HG03097 (cell line): ENCODE measurements around the gene CELA2B.
"Not testable (repeated sequence)": the region's sequence is repeated elsewhere in the genome, so short reads cannot be mapped to it uniquely, and the experiment has no call there.

Source experiments
- ATAC-seq: cut with Tn5 transposase; IDR thresholded peaks from one replicate; pipeline ENCODE4 v1.9.1; 2021; ENCODE audit not compliant: unreplicated experiment, low FRiP score

The CELA2B gene

DNA sequence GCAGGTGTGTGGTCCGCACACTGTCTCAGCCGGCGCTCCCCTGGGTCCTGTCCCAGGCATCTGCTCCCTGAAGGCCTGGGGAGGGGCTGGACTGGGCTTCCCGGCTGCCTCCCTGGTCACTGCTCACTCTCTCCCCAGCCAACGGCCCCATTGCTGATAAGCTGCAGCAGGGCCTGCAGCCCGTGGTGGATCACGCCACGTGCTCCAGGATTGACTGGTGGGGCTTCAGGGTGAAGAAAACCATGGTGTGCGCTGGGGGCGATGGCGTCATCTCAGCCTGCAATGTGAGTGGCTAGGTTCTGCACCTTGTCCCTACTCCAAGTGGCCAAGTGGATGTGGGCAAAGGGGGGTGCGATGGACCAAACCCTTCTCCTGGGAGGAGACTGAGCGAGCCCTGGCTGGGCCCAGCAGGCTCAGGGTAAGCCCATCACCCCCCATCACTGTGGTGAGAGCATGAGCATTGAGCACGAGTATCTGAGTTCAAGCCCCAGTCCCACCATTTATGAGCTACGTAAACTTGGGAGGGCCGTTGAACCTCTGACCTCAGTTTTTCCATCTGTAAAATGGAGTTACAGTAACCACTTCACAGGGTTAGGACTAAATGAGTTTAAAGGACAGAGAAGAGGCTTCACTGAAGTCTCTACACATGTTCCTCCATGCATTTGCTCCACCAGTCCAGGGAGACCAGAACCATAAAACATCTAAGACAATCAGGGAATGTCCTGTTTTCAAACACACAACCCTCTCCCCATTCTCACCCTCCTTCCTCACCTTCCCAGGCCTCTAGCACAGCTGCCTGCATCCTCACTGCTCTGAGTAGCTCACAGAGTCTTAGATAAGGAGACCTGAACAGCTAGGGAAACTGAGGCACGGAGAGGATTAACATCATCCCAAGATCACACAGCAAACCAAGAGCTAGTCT, 31.2 kb upstream of the CELA2B start:
- no peak for ATAC-seq

DNA sequence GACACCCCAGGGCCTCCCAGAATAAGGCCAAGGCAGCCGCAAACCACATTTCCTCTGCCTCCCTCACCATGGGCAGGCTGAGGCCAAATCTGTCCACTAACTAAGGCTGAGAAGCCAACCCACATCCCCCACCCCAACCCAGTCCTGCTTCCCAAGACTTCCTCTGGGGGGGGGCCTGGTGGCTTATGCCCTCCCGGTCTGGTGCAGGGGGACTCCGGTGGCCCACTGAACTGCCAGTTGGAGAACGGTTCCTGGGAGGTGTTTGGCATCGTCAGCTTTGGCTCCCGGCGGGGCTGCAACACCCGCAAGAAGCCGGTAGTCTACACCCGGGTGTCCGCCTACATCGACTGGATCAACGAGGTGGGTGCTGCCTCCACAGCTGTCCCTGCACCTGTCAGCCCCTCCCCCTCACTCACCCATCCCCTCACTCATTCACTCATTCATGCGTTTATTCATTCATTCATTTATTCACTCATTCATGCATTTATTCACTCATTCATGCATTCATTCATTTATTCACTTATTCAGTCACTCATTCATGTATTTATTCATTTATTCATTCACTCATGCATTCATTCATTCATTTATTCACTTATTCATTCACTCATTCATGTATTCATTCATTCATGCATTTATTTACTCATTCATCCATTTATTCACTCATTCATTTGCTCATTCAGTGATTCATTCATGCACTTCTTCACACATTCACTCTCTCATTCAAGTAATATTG, 30.3 kb upstream of the CELA2B start:
- no peak for ATAC-seq

DNA sequence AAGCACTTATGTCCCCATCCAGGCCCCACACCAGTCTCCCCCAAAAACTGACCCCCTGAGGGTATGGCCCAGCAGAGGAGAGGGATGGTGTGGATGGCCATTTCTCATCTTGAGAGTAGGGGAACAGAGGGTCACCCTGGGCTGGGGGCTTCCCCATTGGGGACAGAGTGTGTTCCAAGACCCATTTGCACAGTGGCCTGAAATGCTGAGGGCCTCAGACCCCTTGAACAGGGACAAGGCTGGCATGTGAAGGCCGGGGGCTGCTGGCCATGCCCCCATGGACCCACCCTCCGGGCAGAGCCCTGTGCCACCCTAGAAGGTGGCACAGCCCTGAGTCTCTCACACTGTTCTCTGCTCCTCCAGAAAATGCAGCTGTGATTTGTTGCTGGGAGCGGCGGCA, 29.7 kb upstream of the CELA2B start:
- ATAC-seq, result no peak

DNA sequence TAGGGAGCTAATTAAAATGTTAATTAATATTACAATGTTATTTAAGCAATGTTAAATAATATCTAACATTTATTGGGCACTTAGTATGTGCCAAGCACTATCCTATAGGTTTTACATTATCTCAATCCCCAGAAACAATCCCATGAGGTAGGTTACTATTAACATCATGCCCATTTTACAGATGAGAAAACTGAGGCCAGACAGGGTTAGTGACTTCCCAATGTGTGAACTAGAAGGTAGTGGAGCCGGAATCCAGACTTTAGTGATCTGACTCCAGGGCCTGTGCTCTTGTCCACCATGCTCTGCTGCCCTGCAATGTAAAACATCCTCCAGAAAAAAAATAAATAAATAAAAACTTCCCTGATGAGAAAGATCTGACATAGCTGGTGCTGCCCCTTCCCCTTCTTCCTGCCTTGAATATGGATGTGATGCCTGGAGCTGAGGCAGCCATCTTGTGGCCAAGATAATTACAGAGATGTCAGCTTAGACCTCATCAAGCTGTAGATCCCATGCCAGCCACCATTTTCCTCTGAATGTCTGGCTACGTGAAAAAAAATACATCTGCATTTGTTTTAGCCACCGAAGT, 26.9 kb upstream of the CELA2B start:
- no peak for ATAC-seq

DNA sequence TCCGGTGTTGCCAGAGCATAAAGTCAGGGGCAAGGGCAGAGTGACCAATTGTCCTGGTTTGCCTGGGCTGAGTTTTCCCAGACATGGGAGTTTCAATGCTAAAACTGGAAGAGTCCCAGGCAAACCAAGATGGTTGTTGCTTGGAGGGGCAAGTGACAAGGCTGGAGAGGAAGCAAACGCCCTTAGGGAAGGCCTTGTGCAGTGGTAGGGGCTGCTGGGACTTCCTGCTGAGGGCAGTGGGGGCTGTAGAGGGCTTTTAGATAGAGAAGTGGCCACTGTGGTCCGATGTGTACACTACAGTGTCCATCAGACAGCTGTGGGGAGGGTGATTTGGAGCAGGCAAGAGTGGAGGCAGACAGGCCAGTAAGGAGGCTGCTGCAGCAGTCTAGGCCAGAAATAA, 26.3 kb upstream of the CELA2B start:
- no peak for ATAC-seq

DNA sequence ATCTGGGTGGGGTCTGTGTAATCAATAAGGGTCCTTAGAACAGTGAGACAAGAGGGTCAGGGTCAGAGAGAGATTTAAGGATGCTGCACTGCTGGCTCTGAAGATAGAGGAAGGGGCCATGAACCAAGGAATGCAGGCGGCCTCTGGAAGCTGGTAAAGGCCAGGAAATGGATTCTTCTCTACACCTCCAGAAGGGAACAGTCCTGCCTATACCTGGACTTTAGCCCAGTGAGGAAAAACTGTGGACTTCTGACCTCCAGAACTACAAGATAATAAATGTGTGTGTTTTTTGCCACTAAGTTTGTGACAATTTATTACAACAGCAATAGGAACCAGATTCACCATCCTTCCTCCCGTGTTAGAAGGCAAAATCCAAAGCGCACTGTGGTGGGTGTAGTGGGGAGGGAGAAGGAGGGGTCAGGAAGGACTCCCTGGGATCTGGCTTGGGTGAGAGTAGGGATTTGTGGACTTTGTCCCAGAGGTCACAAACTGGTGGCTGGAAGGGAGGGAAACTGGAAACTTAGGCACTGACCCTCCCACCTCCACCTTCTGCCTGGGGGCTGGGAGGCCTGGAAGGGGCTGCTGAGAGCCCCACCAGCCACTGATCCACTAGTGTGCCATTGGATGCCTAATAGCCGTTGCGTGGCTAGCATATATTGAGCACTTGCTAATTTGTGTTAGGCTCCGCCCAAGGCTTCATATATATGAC, 24.7 kb upstream of the CELA2B start:
- no peak for ATAC-seq

DNA sequence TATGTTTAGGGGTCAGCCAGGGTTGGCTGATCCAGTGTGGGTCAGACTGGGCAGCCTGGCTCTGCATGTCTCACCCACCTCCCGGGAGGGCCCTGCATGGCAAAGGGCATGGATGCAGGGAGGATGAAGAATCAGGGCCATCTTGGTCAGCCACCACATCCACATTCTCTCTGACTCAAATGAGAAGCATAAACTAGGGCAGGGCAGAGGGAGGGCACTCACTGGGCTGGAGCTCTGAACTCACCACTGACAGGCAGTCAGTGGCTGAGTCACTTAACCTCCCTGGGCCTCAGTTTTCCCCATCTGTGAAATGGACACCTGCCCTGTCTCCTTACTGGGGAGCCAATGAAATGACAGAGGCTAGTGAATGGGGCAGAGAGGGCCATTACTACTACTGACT, 23.7 kb upstream of the CELA2B start:
- no peak for ATAC-seq

DNA sequence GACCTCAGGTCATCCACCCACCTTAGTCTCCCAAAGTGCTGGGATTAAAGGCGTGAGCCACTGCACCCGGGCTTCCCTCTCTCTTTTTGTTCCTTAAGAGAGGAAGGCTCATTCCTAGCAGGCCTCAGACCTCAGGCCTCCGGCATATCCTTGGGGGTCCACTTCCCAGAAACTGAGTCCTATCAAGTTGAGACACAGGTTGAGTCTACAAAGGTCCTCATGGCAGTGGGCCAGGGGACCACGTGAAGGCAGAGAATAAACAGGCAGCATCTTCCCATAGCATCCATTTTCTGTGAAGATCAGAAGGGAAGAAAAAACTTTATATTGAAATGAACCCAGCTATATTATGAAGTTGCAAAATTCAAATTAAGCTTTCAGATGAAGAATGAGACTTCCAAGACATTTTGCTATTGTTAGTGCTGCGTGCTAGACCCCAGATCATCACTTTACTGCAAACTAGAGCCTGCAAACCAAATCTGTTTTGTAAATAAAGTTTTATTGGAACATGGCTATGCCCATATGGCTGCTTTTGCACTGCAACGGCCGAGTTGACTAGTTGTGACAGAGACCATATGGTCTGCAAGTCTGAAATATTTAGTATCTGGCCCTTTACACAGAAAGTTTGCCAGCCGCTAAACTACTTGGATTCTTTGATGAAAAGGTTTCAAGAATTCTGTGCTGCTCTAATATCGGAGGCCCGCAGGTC, 22.9 kb upstream of the CELA2B start:
- ATAC-seq, result no peak

DNA sequence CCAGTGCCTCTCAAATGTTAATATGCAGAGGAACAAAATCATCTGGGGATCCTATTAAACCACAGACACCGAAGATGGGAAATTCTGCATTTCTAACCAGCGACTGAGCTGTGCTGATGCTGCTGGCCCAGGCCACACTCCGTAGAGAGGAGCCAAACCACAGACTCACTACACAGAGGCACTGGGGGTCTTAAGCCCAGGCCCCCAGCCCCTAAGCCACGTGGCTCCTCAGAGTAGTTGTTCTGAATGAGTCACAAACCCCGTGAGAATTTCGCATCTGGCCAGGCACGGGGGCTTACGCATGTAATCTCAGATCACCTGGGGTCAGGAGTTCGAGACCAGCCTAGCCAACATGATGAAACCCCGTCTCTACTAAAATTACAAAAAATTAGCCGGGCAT, 22.2 kb upstream of the CELA2B start:
- no peak for ATAC-seq

DNA sequence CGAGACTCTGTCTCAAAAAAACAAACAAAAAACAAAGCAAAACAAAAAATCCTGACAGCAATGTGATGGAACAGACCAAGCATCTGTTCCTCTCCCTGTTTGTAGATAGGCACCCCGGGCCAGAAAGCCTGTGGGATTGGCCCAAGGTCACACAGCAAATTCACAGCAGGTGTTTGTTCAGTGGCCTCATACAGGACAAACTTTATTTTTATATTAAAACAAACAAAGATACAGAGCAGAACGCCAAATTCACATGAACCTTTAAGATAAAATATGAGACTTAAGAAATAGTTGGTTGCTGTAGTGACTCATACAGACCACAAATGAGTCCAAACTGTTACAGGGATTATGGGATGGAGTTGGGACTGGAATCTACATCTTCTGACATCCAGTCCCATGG, 21.6 kb upstream of the CELA2B start:
- no peak for ATAC-seq

DNA sequence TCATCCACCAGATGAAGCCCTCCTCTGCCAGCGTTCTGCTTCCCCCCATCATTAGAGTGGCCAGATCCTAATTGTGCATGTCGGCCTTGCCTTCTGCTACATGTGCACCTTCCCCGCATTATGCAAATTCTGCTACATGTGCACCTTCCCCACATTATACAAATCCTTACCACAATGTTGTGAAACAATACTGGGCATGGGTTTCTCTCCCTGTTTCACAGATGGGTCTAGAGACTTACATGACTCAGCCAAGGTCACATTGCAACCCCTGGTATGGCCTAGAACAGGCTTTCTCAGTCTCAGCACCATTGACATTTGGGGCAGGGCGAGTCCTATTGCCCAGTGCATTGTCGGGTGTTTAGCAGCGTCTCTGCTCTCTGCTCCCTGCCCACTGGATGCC, 20.4 kb upstream of the CELA2B start:
- no peak for ATAC-seq

DNA sequence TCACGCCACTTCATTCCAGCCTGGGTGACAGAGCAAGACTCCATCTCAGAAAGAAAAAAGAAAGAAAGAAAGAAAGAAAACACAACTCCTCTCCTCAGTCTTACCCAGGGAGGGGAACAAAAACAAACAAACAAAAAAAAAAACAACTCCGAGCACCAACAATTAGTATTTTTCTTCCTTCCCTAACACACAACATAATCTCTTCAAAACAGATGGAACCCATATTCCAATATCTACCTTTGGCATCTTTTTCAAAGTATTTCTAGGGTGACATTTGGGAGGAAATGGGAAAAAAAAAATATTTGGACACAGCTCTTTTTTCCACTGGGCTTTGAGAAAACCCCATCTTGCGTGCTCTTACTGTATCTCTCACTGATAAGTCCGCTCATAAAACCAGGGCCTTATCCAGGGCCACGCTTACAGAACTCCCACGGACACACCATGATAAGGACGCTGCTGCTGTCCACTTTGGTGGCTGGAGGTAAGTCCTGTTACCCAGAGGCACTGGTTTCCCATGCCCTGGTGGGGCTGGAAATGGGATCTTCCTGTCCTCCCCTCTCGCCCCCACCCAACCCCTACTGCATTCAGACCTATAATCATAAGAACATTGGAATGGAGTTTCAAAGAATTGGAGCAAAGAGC, 19.5 kb upstream of the CELA2B start, which contains the start of gene CELA2A:
CELA2A (plus strand) TSS at position 420 of the 642 bp plus-strand sequence; CDS start at position 442, 22 bp downstream.
- no peak for ATAC-seq

DNA sequence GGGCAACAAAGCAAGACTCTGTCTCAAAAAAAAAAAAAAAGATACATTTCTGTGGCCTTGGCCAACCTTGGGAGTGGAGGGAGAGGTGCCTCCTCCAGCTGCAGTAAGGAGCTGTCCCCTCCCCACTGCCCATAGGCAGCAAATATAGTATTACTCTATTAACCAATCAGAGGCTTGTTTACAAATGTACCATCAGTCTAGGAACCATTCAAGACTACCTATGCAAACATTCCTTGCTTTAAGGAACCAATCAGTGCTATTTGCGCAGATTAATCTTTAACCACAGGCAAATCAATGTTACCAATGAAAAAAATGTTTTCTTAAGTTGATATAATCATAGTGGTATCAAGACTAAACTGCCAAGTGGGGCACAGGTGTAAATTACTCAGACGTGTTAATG, 18.3 kb upstream of the CELA2B start:
- no peak for ATAC-seq

DNA sequence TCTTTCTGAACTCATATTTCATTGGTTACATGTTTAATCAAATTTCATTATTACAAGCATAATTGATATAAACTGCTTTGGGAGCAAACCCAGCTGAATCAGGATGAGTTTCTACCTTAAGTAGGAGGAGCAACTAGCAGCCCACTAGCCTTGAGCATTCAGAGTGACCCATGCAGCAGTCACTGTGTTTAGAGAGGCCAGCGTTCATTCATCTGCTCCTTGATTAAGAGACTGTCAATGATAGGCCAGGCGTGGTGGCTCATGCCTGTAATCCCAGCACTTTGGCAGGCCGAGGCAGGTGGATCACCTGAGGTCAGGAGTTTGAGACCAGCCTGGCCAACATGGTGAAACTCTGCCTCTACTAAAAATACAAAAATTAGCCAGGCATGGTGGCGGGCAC, 17.5 kb upstream of the CELA2B start:
- not testable (repeated sequence) for ATAC-seq

DNA sequence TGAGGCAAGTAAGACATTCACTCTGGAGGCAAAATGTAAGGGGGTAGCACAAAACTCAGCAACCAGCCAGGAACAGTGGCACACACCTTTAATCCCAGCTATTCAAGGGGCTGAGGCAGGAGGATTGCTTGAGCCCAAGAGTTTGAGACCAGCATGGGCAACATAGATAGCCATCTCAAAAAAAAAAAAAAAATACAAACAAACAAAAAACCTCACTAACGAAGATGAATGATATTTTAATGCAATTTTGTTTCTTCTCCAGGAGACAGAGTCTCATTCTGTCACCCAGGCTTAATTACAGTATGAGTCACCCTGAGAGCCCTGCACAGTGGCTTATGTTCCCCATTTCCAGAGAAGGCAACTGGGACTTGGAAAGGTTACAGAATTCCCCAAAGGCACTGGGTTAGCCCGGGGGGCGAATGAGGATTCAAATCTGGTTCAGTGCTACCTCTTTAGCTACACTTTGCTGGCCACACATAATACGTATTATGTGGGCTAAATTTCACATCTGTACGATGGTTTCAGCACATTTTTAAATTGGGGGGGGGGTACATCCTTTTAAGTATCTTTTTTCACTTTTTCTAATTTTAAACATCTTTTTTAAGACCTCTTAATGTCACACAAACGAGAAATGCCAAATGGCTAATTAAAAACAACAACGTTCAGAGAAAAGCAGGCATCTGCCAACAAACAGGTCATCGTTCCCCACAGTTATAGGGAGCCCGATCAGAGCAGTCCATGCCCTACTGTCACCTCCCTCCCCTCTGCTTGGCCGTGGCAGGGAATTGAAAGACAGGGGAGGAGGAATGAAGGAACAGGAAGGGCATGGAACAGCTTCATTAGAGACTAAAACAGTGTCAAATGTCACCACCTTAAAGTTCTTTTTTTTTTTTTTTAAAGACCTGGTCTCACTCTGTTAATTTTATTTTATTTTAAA, 15.9 kb upstream of the CELA2B start:
- ATAC-seq, result no peak

DNA sequence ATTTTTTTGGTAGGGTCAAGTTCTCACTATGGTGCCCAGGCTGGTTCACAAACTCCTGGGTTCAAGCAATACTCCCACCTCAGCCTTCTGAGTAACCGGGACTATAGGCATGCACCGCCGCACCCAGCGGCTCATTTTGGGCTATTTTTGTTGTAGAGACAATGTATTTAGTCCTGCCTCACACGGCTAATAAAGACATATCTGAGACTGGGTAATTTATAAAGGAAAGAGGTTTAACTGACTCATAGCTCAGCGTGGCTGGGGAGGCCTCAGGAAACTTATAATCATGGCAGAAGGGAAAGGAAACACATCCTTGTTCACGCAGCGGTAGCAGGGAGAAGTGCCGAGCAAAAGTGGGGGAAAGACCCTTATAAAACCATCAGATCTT, 15.2 kb upstream of the CELA2B start:
- no peak for ATAC-seq

DNA sequence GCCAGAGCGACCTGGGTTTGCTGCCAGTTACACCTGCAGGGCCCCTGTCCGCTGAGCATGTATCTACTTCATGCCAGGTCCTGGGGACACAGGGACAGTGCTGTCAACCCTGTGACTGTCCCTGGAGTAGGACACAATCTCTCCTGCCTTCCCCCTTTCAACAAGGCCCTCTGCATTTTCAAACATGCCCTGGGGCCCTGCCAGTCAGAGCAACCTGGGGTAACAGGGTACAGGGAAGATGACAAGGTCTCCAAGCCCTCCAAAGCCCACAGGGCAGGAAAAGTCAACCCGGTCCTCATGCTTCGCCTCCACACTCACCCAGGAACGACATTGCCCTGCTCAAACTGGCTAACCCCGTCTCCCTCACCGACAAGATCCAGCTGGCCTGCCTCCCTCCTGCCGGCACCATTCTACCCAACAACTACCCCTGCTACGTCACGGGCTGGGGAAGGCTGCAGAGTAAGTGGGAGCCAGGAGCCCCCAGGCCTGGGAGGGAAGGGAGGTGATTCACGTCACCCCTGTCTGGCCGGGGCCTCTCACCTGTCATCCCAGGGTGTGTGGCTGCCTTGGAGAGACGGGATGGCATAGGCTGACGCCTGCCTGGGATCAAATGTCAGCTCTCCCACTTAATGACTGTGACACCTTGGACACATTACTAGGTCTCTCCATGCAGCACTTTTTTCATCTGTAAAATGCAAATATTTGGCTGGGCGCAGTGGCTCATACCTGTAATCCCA, 12.7 kb upstream of the CELA2B start:
- ATAC-seq, result not testable (repeated sequence)

DNA sequence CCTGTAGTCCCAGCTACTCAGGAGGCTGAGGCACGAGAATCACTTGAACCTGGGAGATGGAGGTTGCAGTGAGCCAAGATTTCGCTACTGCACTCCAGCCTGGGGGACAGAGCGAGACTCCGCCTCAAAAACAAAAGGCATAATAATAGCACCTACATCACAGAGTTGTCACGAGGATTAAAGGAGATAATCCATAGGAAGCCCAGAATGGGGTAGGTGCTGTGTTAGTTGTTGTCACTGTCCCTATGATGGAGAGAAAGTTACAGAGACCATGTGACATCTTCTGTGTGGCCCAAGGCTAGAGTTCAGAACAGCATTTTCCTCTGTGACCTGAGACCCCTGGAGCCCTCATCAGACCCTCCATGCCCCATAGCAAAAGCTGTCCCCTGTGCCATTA, 12.0 kb upstream of the CELA2B start:
- ATAC-seq, result not testable (repeated sequence)
